HCT116 (cell line): ENCODE measurements around the gene MRPL33. TPM values are rescaled to one million over a fixed set of nuclear protein-coding genes. Genes with fewer than 3 reads are reported as not detected.

Source experiments
- ATAC-seq: fragments of 200-7000 bp; cut with Tn5 transposase; 2 replicates; pipeline ENCODE4 v1.9.1; 2020; ENCODE audit warnings: mild to moderate bottlenecking, moderate library complexity
- BruUV-seq: library from RNA; stranded (reverse); fragments of 400-500 nt; replicated peaks from 2 replicates; lab custom pipeline; 2021; lab: Mats Ljungman, UMichigan
- CTCF ChIA-PET: fragments of 300-600 bp; sonication (Branson Sonifier 250); formaldehyde crosslinking; loops from one replicate; lab custom pipeline; 2021; ENCODE audit warnings: antibody characterized with exemption; lab: Charles Lee
- POLR2A ChIA-PET: fragments of 300-600, 350-600 bp; sonication (Branson Sonifier 250); formaldehyde crosslinking; loops from one replicate; lab custom pipeline; 2021; ENCODE audit warnings: antibody characterized with exemption; lab: Charles Lee
- RAD21 ChIA-PET, 2 experiments: fragments of 300-600 bp; sonication (Branson Sonifier 250); formaldehyde crosslinking; loops; one replicate each; lab custom pipeline; 2023; ENCODE audit warnings: low total read pairs in 2 of 2; ENCODE audit not compliant: uncharacterized antibody in 2 of 2, unreplicated experiment in 2 of 2, low non-redundant PET in 1 of 2; lab: Charles Lee
- DNase-seq: peaks from one replicate; pipeline ENCODE4 v3.0.0-alpha.2; 2010; ENCODE audit warnings: low read depth, low spot score
- H2AFZ ChIP-seq: fragments of 200-600 bp; shearing (Covaris generic), sonication (generic); 2 replicates; pipeline ENCODE4 v1.6.1; 2017; ENCODE audit warnings: low read depth, mixed run types, mixed read lengths, antibody characterized with exemption, low read length; ENCODE audit not compliant: poor library complexity, severe bottlenecking
- H3K27ac ChIP-seq: 2 replicates; pipeline ENCODE4 v1.5.1; 2012; ENCODE audit warnings: low read depth, low read length
- H3K27me3 ChIP-seq: fragments of 200-600 bp; sonication (generic); 2 replicates; pipeline ENCODE4 v1.6.1; 2016; ENCODE audit warnings: mixed run types, low read length, mixed read lengths; ENCODE audit not compliant: insufficient read depth
- H3K36me3 ChIP-seq, 2 experiments: fragments of 200-500 bp in 1 of 2; fragments of 200-600 bp in 1 of 2; sonication (Bioruptor generic) in 1 of 2; sonication (generic) in 1 of 2; 2 replicates each; pipeline versions ENCODE4 v1.5.1 to v1.6.1; 2014 to 2016; ENCODE audit warnings: low read length in 2 of 2, inconsistent platforms in 1 of 2, mixed read lengths in 1 of 2, mixed run types in 1 of 2; ENCODE audit not compliant: insufficient read depth in 2 of 2, control insufficient read depth in 1 of 2
- H3K4me1 ChIP-seq, 2 experiments: fragments of 200-600 bp in 1 of 2; sonication (generic) in 1 of 2; 2 replicates each; pipeline versions ENCODE4 v1.5.1 to v1.6.1; 2012 to 2017; ENCODE audit warnings: low read length in 2 of 2, inconsistent platforms in 1 of 2, mild to moderate bottlenecking in 1 of 2, mixed read lengths in 1 of 2, mixed run types in 1 of 2, moderate library complexity in 1 of 2; ENCODE audit not compliant: insufficient read depth in 2 of 2, control insufficient read depth in 1 of 2
- H3K4me2 ChIP-seq: fragments of 200-600 bp; sonication (generic); 2 replicates; pipeline ENCODE4 v1.6.1; 2017; ENCODE audit warnings: mixed run types, low read length, mixed read lengths
- H3K4me3 ChIP-seq, 2 experiments: fragments of 200-600 bp in 1 of 2; sonication (generic) in 1 of 2; replicated peaks in 1 of 2; 2 replicates each; pipeline ENCODE4 v1.5.1; 2011 to 2016; ENCODE audit warnings: low read length in 2 of 2, control low read depth in 1 of 2, low read depth in 1 of 2, mild to moderate bottlenecking in 1 of 2, mixed read lengths in 1 of 2, mixed run types in 1 of 2
- H3K79me2 ChIP-seq: fragments of 200-600 bp; sonication (generic); 2 replicates; pipeline ENCODE4 v1.6.1; 2017; ENCODE audit warnings: mild to moderate bottlenecking, mixed run types, low read length, moderate library complexity, mixed read lengths; ENCODE audit not compliant: insufficient read depth
- H3K9ac ChIP-seq: fragments of 200-600 bp; sonication (generic); 2 replicates; pipeline ENCODE4 v1.6.1; 2016; ENCODE audit warnings: low read length, mixed read lengths
- H3K9me2 ChIP-seq: fragments of 200-600 bp; sonication (generic), shearing (Covaris generic); 2 replicates; pipeline ENCODE4 v1.6.1; 2017; ENCODE audit warnings: mixed run types, mild to moderate bottlenecking, moderate library complexity; ENCODE audit not compliant: insufficient read depth
- H3K9me3 ChIP-seq, 2 experiments: fragments of 200-500 bp in 1 of 2; fragments of 200-600 bp in 1 of 2; sonication (Bioruptor generic) in 1 of 2; sonication (generic) in 1 of 2; 2 replicates each; pipeline ENCODE4 v1.6.1; 2014 to 2017; ENCODE audit warnings: low read length in 2 of 2, mixed read lengths in 2 of 2, inconsistent platforms in 1 of 2, low read depth in 1 of 2, mild to moderate bottlenecking in 1 of 2, mixed run types in 1 of 2, moderate library complexity in 1 of 2; ENCODE audit not compliant: control insufficient read depth in 1 of 2, insufficient read depth in 1 of 2
- H4K20me1 ChIP-seq: fragments of 200-600 bp; sonication (generic), shearing (Covaris generic); 2 replicates; pipeline ENCODE4 v1.6.1; 2017; ENCODE audit warnings: mixed run types, mild to moderate bottlenecking, moderate library complexity; ENCODE audit not compliant: insufficient read depth
- CTCF ChIP-seq, 3 experiments: fragments of 200-600 bp in 1 of 3; sonication (generic) in 1 of 3; IDR thresholded peaks in 2 of 3; conservative IDR thresholded peaks in 1 of 3; 2 replicates each; pipeline ENCODE4 v1.5.1; 2012 to 2017; ENCODE audit warnings: low read depth in 2 of 3, low read length in 2 of 3, antibody characterized with exemption in 1 of 3, borderline replicate concordance in 1 of 3, control low read depth in 1 of 3, mild to moderate bottlenecking in 1 of 3, mixed read lengths in 1 of 3, mixed run types in 1 of 3, moderate library complexity in 1 of 3; ENCODE audit not compliant: insufficient read depth in 1 of 3
- EGR1 ChIP-seq: IDR thresholded peaks from 2 replicates; pipeline ENCODE4 v1.6.1; 2012; ENCODE audit warnings: low read depth
- ELF1 ChIP-seq: IDR thresholded peaks from 2 replicates; pipeline ENCODE4 v1.6.1; 2012; ENCODE audit warnings: low read depth, borderline replicate concordance
- EZH2 ChIP-seq: fragments of 200-600 bp; sonication (generic); IDR thresholded peaks from 2 replicates; pipeline ENCODE4 v1.6.1; 2017; ENCODE audit warnings: antibody characterized with exemption, mixed run types
- JUND ChIP-seq: IDR thresholded peaks from 2 replicates; pipeline ENCODE4 v1.6.1; 2012
- MAX ChIP-seq: IDR thresholded peaks from 2 replicates; pipeline ENCODE4 v1.6.1; 2012
- POLR2A ChIP-seq: IDR thresholded peaks from 2 replicates; pipeline ENCODE4 v1.7.0; 2011; ENCODE audit warnings: borderline replicate concordance; ENCODE audit not compliant: insufficient read depth, insufficient read length; ENCODE audit errors: extremely low read depth
- POLR2AphosphoS5 ChIP-seq: IDR thresholded peaks from 2 replicates; pipeline ENCODE4 v1.6.1; 2011; ENCODE audit warnings: mild to moderate bottlenecking, low read depth, low read length, moderate library complexity
- RAD21 ChIP-seq: IDR thresholded peaks from 2 replicates; pipeline ENCODE4 v1.6.1; 2012; ENCODE audit warnings: low read depth, mild to moderate bottlenecking
- SIN3A ChIP-seq: IDR thresholded peaks from 2 replicates; pipeline ENCODE4 v1.6.1; 2012; ENCODE audit warnings: low read depth
- SP1 ChIP-seq: IDR thresholded peaks from 2 replicates; pipeline ENCODE4 v1.6.1; 2012; ENCODE audit warnings: low read depth
- TCF7L2 ChIP-seq: IDR thresholded peaks from 2 replicates; pipeline ENCODE4 v1.7.0; 2011; ENCODE audit warnings: borderline replicate concordance, inconsistent platforms; ENCODE audit not compliant: insufficient read depth, insufficient read length; ENCODE audit errors: extremely low read depth
- YY1 ChIP-seq: IDR thresholded peaks from 2 replicates; pipeline ENCODE4 v1.6.1; 2011; ENCODE audit warnings: low read length, low read depth, moderate library complexity, mild to moderate bottlenecking; ENCODE audit not compliant: insufficient replicate concordance; ENCODE audit errors: extremely low read depth
- ZBTB33 ChIP-seq: IDR thresholded peaks from 2 replicates; pipeline ENCODE4 v1.6.1; 2011; ENCODE audit warnings: mild to moderate bottlenecking, low read length, moderate library complexity; ENCODE audit not compliant: insufficient replicate concordance; ENCODE audit errors: extremely low read depth
- ZFX ChIP-seq: fragments of 450-650 bp; IDR thresholded peaks from 2 replicates; pipeline ENCODE4 v1.6.1; 2017
- intact Hi-C: fragments of 100-400 bp; cut with micrococcal nuclease; formaldehyde crosslinking; loops from 2 replicates; pipeline ENCODE4 v1.10.0; 2022
- total RNA-seq: library from RNA; stranded (reverse); gene quantifications from one replicate; pipeline ENCODE4 v1.2.1, GENCODE V29; 2021; ENCODE audit not compliant: unreplicated experiment

MRPL33 gene
- total RNA-seq, 1 experiment from 2014 or later = 66.3 TPM

- no peak overlapping the region for H3K9ac ChIP-seq
- no peak overlapping the region for H2AFZ ChIP-seq
- intact Hi-C loops = no loop called here
- H3K27ac ChIP-seq = no peak overlapping the region
- no peaks in the 10 kb centered on the region for H3K27me3 ChIP-seq
- no peak overlapping the region for H3K4me2 ChIP-seq
- no peak for TF ChIP-seq POLR2A
- TF ChIP-seq SP1 = no peak
- ATAC-seq (no peak), DNase-seq (no peak)
- H3K9me3 ChIP-seq = no peaks in the 10 kb centered on the region
- H3K36me3 ChIP-seq = no peaks in the 10 kb centered on the region
- H3K4me1 ChIP-seq = peaks cover 1 to 35% of the 10 kb centered on the region in 2 experiments
- H3K79me2 ChIP-seq = no peaks in the 10 kb centered on the region
- ChIA-PET POLR2A (interaction anchor here (1.0 kb wide), 1 partner anchor 25 kb away, joined by 3 read pairs; no protein-coding TSS in a partner anchor), RAD21 (interaction anchor here in 1 of 2 experiments (0.6 kb wide), 1 partner anchor 1093 kb away, joined by 3 read pairs; no protein-coding TSS in a partner anchor), CTCF (no interaction called here)
- BruUV-seq = no TSS peak
- H3K9me2 ChIP-seq = no peaks in the 10 kb centered on the region
- no peaks in the 10 kb centered on the region for H4K20me1 ChIP-seq
- H3K4me3 ChIP-seq = no peak overlapping the region
Measured at GRCh38 chr2:27727257-27727656, 44.3 kb upstream of the MRPL33 start.

- CTCF ChIA-PET = interaction anchor here (1.0 kb wide), 1 partner anchor 22 kb away, joined by 3 read pairs; no protein-coding TSS in a partner anchor
- Histone ChIP-seq H3K9ac (no peak overlapping the region), H3K4me3 (no peak overlapping the region), H3K9me3 (no peaks in the 10 kb centered on the region), H3K36me3 (no peaks in the 10 kb centered on the region), H3K27ac (no peak overlapping the region), H3K27me3 (no peaks in the 10 kb centered on the region), H3K9me2 (no peaks in the 10 kb centered on the region)
- BruUV-seq = no TSS peak
- TF ChIP-seq RAD21 (no peak), JUND (no peak), POLR2AphosphoS5 (no peak), SIN3A (no peak), MAX (no peak), ELF1 (no peak), EGR1 (no peak), ZFX (no peak), ZBTB33 (no peak), YY1 (no peak), EZH2 (no peak), TCF7L2 (no peak), CTCF (IDR thresholded peaks at IDR 0.05 in 2 of 3, conservative IDR thresholded peaks at IDR 0.05 in 1 of 3; ENCODE audit: borderline replicate concordance in 1 of 3, insufficient read depth in 1 of 3, low read depth in 2 of 3, low read length in 2 of 3) (no peak), POLR2A (no peak)
- TF ChIP-seq, all 23 proteins: peak for 0
- Histone ChIP-seq H3K4me2 (no peak overlapping the region), H4K20me1 (no peaks in the 10 kb centered on the region), H2AFZ (no peak overlapping the region), H3K4me1 (peaks cover 0 to 28% of the 10 kb centered on the region in 2 experiments; a peak in 2 of 4 replicates), H3K79me2 (no peaks in the 10 kb centered on the region)
- no peak for ATAC-seq
- RAD21 ChIA-PET = no interaction called here
- intact Hi-C loops = no loop called here
- POLR2A ChIA-PET = no interaction called here
- DNase-seq = no peak
Measured at GRCh38 chr2:27728081-27728858, 43.2 kb upstream of the MRPL33 start.
